Measurements from ENCODE around the gene OPN4.

The OPN4 gene

DNA sequence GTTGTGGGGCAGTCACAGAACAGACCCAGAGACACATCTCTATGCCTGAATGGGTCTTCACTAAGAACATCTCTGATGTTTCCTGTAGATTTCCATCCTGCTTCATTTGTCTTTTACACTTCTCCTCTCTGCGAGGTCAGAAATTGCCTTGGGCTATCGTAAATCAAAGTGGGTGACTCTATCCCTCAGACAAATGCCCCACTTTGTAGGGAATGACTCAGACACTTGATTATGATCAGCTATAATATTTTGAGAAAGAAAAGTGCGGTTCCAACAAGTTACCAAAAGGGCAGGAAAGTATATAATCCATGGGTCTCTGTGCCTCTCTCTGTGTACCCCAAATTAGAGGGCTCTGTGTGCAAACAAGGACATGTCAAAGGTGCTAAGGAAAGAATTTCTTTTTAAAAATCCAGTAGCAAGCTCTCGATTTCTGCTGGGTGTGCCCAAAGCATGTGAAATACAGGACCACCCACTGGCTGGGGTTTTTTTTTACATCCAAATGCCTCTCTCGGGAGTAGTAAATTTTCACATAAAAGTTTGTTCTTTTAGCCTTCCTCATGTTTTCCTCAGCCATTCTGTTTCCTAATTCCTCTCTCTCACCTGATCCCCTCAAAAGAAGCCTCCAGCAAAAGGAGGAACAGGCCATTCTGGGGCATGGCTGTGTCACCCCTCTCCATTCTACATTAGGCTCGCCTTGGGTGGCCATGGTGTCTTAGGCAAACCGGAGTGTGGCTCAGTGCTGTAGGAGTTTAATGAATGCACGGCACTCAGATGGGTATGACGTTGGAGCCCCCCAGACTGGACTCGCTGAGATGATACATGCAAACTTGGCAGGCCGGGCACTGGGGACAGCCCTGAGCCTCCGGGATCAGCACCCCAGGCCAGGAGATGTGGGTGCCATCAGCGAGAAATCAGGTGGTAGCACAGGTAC is 6.3 kb upstream of the OPN4 start:
- no peak for DNase-seq

DNA sequence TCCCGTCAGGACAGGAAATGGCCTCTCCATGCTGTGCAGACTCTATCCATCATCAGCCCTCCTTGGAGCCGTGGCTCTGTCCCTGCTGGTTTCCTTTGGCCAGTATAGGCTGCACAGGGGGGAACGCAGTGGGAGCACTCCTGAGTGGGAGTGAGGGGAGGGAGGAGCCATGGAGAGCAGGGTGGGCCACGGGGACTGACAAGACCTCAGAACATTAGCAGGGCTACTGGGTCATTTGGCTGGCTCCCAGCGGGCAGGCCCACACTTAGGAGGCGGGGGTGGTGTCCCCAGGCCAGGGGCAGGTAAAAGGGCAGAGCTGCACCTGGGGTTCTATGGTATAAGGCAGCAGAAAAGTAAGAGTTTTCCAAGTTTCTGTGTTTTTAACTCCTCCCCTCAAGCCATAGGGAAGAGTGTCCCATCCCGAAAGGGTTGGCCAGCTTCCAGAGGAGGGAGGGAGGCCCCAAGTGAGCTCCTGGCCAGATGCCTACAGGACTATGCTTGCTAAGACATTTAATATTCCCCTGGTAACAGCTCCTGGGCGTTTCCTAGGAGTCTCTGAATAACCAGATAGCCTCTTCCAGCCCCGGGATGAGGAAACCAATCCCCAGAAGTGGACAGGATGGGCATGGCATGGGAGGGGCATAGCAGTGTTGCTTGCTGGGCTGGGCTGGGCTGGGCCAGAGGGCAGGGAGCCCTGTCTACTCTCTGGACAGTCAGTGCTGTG is 5.5 kb upstream of the OPN4 start:
- DNase-seq = no peak

DNA sequence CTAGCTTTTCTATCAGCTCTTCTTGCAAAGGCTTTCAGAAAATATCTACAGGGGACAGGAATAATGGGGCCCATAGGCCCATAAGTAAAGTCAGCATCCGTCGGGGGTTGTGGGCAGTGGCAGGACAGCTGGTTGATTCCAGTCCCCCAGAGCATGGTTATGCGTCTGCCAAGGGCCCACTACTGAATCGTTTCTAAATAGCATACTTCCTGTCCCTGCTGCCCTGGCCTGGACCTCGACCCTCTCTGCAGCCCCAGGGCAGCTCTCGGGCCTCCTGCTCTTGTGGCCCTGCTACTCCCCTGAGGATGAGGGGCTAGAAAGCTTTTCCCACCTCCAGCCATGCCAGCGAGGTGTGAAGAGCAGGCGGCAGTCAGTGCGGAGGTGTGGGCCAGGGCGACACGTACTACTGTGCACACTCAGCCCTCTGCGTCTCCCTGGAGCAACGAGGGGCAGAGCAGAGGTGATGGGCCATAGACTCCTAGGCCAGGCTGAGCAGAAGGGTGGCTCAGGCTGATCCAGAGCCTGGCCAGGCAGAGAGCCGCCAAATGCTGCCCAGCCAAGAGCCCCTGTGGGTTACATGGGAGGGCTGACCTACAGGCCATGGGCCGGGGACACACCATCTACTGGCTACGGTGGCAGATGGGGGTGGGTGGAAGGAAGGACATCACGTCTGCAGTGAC is 4.7 kb upstream of the OPN4 start:
- DNase-seq = no peak

DNA sequence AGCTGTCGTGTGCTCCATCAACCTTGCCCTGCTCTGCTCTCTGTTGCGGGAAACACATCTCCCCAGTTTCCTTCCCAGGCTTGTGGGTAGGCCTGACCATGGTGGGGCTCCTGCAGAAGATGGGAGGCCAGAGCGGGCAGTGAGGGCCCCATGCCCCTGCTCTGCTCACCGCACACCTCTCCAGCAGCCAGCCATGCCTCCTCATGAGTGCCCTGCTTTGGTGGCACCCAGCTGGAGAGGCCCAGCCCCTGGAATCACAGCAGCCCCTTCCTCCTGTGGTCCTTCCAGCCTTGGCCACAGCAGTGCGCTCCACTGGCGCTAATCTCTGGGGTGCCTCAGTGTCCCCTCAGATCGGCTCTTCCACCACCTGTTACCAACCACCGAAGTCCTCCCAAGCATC is 4.2 kb upstream of the OPN4 start:
- no peak for DNase-seq

DNA sequence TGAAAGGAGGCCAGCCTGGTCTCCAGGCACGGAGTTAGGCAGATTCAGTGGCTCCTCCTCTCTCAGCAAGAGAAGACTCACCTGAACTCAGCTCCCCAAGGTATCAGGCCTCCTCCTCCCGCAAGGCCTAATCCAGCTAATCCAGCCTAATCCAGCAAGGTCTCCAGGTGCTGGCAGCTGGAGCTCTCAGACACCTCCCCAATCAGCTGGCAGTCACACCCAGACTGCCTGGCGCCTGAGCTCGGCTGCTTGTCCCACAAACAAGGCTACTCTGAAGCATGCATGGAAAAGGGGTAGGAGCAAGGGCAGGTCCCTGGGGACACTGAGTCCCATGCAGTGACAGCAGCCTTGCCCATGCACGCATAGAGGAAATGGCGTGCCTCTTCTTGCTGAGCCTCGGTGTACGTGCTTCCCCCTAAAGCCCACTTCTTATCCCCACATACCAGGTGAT is 3.3 kb upstream of the OPN4 start:
- no peak for DNase-seq

DNA sequence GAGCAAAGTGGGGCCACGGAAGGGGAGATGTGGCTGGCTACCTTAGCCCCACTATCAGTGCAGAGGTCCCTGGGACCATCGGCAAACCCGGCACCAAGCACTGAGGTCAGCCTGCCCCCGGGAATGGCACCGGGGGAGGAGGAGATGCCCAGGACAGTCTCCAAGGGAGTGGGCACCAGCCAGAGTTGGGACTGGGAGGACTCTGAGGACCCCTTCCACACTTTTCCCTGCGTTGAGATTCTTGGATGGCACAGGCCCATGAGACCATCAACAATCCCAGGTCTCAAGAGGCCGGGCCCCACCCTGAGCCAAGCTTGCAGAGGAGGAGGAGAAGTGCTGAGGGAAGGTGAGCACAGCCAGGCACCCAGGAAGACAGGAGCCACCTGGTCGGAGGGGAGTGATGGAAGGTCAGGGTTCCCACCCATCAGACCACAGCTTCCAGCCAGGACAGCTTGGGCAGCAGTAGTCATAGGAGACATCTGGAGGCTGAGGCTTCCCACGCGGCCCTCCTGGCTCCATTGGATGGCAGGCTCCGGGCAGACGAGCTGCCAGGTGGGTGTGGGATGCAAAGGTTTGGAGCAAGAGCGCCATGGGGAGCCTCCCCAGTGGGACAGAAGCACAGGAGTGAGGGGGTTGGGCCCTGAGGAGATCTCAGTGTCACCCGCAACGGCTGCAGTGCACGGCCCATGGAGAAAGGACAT is 2.6 kb upstream of the OPN4 start:
- DNase-seq = no peak

DNA sequence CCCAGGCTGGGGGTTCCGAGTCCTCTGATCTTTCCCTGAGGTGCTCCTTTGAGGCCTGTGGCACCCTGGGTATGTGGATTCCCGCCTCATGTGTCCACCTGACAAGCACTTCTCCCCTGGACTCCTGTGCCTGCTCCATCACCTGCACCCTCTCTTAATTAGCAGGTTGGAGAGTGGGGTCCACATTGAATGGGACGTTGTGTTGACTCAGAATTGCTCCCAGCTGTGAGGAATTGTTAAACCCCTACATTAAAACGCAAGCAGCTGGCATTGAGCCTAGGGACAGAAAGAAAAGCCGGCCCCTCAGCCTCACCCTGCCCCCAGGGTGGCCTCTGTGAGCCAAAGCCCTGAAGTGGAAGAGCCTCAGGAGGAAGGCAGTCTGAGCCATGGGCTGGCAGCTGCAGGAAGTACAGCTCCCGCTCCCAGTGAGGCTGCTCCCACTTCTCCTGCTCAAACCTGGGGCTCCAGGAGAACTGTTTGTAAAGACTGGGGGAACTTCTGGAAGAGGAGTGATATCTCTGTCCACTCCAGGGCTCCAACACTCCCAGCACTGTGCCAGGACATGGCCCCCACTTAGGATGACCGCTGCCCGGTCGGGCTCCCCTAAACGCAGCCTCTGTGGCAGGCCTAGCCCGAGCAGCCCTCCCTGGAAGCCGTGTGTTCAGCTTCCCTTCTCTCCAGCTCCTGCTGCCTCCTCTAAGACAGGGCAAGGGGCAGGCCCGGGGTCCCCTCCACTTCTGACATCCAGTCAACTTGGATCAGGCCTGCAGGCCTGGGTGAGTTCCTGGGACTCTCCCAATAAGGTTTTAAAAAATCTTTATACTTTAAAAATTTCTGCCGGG is 1.8 kb upstream of the OPN4 start:
- DNase-seq = no peak

DNA sequence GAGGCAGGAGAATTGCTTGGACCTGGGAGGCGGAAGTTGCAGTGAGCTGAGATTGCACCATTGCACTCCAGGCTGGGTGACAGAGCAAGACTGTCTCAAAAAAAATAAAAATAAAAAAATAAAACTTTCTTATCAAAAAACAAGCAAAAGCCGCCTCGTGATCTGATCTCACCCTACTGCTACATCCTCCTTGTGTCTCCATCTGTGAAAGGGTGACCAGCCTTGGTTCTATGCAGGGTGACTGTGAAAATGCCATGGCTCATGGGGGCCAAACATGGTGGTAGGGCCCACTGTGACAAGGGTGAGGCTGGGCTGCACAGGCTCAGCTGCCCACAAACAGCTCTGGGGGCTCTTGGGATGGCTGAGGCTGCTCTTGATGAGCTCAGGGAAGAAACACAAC is 968 bp upstream of the OPN4 start:
- no peak for DNase-seq

DNA sequence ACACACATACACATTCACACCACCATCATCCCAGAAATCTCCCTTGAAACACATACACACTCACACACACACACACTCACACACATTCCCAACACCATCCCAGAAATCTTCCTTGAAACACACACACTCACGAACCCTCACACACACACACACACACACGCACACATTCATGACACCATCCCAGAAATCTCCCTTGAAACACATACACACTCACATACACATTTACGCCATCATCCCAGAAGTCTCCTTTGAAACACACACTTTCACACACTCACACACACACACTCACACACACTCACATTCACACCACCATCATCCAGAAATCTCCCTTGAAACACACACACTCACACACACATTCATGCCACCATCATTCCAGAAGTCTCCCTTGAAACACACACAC is 360 bp upstream of the OPN4 start:
- DNase-seq = no peak

DNA sequence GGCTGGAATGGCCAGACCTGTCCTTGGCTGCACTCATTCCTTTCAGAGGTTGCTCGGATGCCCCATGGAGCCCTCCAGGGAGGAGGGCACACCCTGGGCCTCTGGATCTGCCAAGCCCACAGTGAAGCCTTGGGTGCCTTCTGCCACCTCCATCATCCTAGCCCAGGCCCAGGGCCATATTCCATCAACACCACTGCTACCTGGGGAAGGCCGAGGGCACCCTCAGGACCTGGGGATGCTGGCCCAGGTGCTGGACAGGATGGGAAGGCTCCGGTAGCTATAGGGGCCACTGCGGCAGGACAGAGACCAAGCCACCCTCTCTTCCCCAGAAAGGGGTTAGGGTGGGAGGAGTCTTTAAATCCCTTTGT is 810 bp downstream of the OPN4 start:
- no peak for DNase-seq

DNA sequence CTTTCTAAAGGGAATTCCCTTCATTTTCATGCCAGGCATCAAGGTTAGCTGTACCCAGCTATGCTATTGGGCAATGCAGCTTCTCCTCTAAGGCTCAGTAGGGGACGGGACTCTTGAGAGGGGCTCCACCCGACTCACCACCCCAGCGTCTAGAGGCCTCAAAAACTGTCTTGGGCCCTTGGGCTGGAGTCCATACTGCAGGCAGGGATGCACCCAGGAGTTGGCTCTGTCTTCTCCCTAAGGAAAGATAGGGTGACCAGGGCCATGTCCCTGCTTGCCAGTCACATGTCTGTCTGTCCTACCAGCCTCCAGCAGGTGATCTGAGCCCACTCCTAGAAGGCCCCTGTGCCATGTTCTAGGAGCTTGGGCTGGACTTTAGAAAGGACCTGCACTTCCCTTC is 1.2 kb downstream of the OPN4 start:
- no peak for DNase-seq

DNA sequence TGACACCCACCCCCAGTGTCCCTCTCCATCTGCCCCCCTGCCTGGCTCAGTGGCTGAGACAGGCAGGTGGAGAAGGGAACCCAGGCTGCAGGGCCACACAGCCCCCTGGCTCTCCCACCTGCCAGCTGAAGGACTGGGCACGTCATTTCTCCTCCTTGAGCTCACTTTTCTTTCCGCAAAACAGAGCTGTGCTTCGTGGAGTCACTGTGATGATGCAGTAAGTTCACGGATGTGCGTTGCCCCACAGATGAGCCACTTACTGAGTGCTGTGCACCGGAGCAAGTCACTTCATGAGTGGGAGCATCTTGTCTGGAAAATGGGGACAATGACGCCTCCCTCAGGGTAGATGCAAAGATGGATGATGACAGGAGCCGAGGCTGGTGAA is 2.7 kb downstream of the OPN4 start:
- no peak for DNase-seq

DNA sequence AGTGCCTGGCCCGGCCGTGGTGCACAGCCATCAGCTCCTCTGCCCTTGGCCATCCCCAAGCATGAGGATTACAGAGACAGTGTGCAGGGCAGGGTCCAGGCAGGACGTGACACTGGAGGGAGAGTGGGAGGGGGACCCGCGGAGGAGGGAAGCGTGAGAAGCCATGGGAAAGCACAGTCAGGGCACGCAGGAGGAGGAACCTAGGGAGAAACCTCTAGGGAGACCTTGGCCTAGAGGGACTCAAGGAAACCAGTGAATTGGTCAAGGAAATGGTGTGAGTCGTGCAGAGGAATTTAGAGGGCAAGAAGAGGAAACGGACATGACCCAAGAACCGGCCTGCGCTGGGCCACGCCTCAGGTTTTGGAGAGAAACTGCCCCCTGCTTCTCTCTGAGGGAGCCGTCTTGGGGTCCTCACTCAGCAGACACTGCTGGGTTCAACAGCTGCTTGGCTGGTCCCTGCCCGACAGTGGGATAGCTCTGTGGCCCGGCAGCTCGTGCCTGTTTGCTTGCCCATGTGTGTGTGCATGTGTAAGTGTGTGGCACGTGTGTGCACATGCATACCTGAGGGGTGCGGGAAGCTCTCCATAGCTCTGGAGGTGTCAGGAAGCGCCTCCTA is 3.2 kb downstream of the OPN4 start:
- DNase-seq = no peak

DNA sequence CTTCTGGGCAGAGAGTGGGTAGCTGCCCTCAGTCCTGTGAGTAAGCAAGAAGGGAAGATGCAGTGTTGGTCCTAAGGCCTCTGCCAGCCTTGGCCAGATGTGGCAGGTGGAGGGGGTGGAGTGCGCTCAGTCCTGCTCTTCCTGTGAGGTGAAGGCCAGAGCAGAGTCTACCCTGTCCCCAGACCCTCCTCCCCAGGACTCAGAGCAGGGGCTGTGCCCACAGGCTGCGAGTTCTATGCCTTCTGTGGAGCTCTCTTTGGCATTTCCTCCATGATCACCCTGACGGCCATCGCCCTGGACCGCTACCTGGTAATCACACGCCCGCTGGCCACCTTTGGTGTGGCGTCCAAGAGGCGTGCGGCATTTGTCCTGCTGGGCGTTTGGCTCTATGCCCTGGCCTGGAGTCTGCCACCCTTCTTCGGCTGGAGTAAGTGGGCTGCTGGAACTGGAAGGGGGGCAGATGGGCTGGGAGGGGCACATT is 4.0 kb downstream of the OPN4 start:
- DNase-seq = no peak

DNA sequence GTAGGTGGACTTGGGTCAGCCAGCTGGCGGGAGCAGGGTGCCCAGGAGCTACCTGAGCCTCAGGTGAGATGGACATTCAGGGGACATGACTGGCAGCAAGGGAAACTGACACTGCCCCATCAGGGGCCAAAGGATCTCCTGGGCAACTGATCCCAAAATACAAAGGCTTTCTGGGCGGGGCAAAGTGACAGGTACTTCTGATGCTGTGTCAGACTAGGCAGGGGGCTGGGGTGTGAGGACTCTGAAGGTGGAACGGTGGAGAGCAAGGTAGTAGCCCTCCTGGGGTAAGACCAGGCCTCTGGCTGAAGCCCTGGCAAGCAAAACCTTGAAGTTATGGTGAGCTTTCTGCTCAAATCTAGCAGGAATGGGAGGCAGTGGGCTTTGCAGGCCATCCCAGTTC is 4.4 kb downstream of the OPN4 start:
- no peak for DNase-seq

DNA sequence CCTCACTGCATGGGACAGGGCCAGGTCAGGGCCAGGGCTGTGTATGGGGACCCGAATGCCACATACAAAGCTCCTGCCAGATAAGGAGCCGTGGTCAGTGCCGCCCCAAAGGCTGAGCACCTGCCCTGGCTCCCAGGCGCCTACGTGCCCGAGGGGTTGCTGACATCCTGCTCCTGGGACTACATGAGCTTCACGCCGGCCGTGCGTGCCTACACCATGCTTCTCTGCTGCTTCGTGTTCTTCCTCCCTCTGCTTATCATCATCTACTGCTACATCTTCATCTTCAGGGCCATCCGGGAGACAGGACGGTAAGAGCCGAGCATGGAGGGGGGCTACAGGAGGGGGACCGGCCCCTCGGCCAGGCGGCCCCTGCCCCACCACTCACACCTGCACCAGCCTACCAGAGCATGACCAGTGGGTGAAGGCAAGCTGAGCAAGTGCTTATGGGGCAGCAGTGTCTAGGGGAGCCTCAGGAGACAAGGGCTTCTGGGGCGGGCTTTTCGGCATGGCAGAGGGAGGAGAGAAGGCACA is 4.9 kb downstream of the OPN4 start:
- DNase-seq = no peak

DNA sequence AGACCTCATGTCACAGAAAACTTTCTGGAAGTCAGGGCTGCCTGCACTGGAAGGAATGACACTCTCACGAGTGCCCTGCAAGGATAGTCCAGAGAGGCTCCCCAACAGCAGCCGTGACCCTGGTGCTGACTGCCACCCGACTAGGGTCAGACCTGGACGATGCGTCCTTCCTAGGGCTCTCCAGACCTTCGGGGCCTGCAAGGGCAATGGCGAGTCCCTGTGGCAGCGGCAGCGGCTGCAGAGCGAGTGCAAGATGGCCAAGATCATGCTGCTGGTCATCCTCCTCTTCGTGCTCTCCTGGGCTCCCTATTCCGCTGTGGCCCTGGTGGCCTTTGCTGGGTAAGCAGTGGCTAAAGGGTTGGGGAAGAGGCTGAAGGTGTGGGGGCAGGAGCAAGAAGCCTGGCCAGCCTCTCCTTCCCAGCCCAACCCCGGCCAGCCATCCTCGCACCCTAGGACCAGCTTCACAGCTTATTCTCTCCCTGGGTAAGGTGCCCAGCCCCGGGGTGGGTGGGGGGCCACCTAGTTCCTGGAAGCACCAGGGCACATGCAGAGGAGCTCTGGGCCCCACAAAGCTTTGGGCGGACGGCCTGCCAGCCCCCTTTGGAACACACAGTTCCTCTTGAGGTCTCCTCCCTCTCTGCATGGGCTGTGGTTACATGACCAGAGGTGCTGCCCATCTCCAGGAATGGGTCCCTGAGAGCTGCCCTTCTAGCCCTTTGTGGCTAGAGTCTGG is 5.5 kb downstream of the OPN4 start:
- DNase-seq = no peak

DNA sequence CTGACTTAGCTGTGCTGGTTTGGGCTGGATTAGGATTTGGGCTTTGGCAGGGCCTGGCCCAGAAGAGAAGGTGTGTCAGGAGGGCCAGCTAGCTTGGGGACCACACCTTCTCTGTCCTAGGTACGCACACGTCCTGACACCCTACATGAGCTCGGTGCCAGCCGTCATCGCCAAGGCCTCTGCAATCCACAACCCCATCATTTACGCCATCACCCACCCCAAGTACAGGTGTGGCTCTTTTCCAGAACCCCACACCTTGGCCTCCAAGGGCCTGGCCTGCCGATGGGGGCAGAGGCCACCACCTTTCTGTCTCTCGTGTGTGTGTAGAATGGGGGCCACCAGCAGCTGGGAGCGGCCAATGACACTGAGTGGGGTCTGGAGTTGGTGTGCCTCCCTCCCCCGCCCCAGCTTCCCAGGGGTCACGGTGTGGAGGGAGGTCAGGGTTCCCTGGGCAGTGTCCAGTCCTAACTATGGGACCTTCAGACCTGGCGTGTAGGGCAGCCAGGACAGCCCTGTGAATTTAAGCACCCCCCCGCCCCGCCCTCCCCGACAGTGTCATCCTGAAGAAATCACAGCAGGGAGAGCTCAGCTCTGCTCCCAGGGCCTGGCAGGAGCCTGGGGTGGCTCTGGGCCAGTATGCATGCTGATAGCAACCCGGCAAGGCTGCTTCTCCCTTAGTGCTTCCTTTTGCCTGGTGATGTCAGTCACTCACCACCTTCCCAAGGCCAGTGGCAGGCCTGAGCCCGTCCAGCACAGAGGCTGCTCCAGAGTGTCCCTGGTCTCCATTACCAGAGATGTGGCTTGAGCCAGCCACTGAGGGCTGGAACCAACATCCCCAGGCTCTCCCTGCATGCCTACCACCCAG is 7.0 kb downstream of the OPN4 start:
- no peak for DNase-seq

DNA sequence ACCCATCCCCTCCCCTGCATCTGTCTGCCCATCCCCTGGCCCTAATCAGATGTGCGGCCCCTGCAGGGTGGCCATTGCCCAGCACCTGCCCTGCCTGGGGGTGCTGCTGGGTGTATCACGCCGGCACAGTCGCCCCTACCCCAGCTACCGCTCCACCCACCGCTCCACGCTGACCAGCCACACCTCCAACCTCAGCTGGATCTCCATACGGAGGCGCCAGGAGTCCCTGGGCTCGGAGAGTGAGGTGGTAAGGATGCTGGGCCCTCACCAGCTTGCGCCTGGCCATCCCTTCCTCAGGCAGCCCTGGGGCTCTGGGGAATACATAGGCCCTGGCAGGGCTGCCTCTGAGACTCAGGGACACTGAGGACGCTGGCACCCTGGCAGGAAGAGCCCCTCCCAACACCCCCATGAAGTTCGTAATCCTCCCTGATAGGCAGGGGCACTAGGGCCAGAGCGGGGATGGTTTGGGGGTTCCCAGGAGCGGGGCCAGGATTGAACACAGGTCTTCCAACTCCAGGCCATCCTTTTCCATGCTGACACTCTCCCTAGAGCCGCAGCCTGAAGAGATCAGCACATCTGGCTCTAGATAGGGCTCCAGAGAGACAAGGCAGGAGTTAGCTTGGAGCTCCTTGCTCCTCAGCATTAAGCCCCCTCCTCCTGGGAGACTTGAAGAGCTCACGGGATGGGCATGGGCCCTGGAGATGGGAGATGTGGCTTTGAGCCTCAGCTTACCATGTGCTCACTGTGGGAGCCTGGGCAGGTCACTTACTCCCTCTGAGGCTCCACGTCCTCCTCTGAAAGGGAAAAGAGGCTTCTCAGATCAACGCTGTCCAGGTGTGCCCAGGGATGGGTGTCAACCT is 8.1 kb downstream of the OPN4 start:
- no peak for DNase-seq
